Measurements from ENCODE around the gene CDH4.

The CDH4 gene

DNA sequence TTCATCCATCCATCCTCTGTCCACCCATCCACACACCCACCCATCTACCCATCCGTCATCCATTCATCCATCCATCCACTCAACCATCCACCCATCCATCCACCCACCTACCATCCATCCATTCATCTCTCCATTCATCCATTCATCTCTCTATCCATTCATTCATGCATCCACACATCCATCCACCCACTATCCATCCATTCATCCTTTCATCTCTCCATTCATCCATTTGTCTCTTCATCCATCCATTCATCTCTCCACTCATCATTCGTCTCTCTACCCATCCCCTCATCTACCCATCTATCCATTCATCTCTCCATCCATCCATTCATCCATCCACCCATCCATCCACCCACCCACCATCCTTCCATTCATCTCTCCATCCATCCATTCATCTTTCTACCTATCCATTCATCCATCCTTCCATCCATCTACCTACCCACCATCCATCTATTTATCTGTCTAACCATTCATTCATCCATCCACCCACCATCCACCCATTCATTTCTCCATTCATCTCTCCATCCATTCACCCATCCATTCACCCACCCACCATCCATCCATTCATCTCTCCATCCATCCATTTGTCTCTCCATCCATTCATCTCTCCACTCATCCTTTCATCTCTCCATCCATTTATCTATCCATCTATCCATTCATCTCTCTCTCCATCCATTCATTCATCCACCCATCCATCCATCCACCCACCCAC lies 538.2 kb downstream of the CDH4 start:
- no peak for DNase-seq (ENCODE audit: low spot score)

DNA sequence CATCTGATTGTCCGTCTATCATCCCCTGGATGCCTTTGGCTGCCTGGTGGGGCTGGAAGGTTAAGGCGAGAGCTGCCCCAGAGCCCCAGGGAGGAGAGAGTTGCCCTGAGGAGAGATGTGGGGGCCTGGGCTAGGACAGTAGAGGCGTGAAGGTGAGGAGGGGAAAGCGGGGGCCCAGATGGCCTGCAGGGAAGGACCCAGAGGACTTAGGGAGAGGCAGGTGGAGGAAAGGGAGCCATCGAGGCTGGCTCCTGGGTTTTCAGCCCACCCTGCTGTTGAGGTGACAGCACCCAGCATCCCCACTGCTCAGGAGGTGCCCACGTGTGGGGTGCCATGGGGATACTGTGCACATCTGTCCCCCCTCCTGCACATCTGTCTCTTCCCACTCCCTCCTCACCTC lies 539.9 kb downstream of the CDH4 start:
- no peak for DNase-seq (ENCODE audit: low spot score)

- DNase-seq (ENCODE audit: low spot score): no peak
These were observed 543.9 kb downstream of the CDH4 start for GRCh38 chr20:61795669-61796630.

- DNase-seq (ENCODE audit: low spot score): no peak
These were observed 544.7 kb downstream of the CDH4 start for GRCh38 chr20:61796738-61797137.

GRCh38 chr20:61797200-61797599 lies 545.1 kb downstream of the CDH4 start:
- no peak for DNase-seq (ENCODE audit: low spot score)

GRCh38 chr20:61797971-61798411 lies 545.9 kb downstream of the CDH4 start:
- no peak for DNase-seq (ENCODE audit: low spot score)

DNA sequence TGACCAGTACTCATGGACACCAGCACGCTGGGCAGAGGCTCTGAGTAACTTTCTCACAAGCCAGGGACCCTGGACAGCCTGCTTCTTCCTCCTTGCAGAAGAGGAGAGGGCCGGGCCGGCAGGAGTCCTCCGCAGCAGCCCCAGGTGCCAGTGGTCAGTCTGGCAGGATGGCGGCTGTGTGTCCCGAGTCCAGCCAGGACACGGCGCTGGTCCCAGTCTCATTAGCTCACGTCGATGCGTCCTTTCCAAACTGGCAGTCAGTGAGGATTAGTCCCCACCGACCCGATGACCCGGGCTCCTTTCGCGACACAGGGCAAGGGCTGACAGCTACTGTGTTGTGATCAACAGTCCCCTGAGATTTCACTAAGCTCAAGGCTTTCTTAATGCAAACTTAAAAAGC lies 546.6 kb downstream of the CDH4 start:
- DNase-seq (ENCODE audit: low spot score): no peak

- DNase-seq (ENCODE audit: low spot score): no peak
These were observed 547.4 kb downstream of the CDH4 start for GRCh38 chr20:61799394-61799923.

DNA sequence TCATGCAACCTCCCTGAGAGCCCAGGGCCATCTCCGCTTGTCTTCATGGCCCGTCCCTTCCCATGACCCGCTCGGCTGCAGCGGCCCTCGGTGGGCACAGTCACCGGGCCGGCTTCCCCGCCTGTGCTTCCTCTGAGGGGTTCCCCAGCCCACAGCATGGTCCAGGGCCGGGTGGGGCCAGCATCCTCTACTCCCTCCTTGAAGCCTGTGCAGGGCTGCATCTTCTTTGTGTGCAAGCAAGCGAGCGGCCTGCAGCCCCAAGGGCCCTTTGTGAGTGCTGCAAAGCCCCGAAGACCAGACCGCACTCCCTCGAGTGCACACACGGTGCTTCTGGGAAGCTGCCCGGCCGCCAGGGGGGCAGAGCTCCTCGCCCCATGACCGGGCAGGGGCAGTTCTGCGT lies 547.9 kb downstream of the CDH4 start:
- DNase-seq (ENCODE audit: low spot score): no peak

GRCh38 chr20:61800359-61801064 lies 548.5 kb downstream of the CDH4 start:
- DNase-seq (ENCODE audit: low spot score): no peak

DNA sequence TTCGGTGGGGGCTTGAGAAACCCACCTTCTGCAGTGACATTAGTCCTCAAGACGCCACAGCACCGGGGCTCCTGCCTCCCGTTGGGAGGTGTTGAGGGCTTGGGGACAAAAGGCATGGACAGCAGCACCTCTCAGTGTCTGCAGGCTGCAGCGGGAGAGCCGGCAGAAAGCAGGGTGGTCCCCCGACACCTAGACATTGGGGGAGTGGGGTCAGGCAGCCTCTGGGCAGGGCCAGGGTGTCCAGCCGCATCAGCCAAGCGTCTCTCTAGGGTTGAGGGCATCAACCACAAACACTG lies 549.0 kb downstream of the CDH4 start:
- no peak for DNase-seq (ENCODE audit: low spot score)

GRCh38 chr20:61801428-61801827 lies 549.4 kb downstream of the CDH4 start:
- no peak for DNase-seq (ENCODE audit: low spot score)

- no peak for DNase-seq (ENCODE audit: low spot score)
These were observed 549.9 kb downstream of the CDH4 start for GRCh38 chr20:61801857-61802442.

DNA sequence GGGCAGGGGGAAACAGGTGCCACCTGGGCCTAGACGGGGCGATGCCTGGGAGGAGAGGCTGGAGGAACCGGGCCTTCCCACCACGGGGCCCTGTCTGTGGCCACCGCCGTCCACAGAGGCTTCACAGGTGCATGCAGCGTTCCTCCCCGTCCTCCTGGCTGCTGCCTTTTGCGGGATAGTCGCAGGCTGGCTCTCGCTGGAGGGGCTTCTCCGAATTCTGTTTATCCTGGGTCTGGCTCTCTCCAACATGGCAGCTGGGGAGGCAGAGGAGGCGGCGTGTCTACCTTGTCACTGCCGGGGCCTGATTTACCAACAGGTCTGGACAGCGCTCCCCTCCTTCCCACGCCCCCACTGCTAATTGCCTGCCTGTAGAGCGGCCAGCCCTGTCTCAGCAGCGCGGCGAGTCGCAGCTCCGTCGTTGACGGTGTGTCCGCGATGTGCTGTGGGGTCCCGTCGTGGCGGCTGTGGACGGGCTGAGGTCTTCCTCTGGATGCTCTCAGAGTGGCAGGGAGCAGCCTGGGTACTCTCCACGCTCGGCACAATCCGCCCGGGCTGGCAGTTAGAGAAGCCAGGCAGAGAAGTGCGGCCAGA lies 550.8 kb downstream of the CDH4 start:
- DNase-seq (ENCODE audit: low spot score): no peak

- DNase-seq (ENCODE audit: low spot score): no peak
These were observed 551.4 kb downstream of the CDH4 start for GRCh38 chr20:61803416-61803914.

DNA sequence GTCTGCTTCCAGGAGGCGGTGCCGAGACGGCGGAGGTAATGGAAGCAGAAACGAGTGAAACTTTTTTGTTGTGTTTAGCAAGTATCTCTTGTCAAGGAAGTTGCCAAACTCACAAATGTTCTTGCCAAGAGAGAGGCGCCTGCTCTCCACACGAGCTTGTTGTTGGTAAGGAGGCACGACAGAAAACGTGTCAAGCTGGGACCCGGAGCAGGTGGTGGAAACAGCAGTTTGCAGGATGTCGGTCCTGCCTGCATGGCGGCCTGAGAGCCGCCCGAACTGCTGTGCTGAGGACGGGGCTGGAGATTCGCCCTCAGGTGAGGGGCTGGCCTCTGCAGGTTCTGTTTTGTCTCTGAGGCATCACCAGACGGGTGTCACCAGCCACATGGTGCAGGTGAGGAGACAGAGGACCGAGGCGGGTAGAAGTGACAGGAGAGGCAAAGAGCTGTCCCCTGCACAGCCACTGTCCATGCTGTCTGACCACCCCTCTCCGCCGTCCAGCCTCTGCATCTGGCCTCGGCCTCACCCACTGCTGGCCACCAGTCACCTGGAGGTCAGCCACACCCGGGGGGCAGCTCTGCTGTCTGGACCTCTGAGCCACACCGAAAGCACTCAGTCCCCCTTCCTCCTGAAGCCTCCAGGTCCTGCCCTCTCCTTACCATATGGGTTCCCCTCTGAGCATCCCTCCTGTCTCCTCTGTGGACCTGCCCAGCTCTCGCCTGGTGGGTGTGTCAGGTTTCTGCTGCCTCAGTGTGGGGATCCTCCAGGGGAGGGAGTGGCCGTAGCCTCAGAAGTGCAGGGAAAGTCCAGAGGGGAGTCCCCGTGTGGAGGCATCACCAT lies 552.1 kb downstream of the CDH4 start:
- no peak for DNase-seq (ENCODE audit: low spot score)

- no peak for DNase-seq (ENCODE audit: low spot score)
These were observed 552.8 kb downstream of the CDH4 start for GRCh38 chr20:61804752-61805295.

GRCh38 chr20:61805365-61805764 lies 553.3 kb downstream of the CDH4 start:
- DNase-seq (ENCODE audit: low spot score): no peak

DNA sequence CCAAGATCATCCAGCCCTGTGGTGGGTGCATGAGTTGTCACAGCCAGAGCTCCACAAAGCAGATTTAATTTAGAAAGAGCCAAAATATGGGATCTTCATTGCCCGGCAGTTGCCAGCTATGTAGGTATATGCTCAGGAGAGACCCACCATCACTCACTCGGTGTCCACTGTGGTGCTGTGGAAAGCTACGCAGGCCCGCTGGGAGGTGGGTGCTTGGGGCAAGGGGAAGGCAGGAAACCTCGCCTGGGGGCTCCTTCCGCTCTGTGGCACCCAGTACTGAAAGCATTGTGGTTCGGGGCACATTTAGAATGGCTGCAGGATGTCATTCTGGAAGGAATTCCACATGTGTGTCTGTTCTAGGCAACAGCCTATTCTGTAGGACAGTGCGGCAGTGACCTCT lies 553.7 kb downstream of the CDH4 start:
- no peak for DNase-seq (ENCODE audit: low spot score)

DNA sequence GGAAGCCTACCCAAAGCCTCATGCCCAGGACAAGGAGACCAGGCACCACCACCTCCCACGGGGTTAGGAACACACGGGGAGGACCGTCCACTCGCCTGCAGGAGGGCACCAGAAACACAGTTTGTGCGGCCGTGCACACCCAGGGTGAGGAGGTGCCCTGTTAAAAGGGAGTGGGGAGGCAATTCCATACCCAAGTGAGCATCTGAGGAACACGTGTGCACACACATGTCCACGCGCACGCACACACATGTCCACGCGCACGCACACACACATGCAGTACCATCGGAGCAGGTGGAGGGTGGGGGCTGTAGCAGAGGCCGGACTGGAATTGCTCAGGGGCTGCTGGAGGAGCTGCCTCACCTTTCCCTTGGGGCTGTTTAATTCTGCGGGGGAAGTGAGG lies 554.3 kb downstream of the CDH4 start:
- DNase-seq (ENCODE audit: low spot score): no peak

Measured in left forelimb (tissue), 1 donor.